GM19372 (cell line): Measurements from ENCODE around the gene TUBGCP2.

Source experiments
- ATAC-seq: cut with Tn5 transposase; IDR thresholded peaks from one replicate; pipeline ENCODE4 v1.9.1; 2021; ENCODE audit warnings: mild to moderate bottlenecking, low read depth, moderate library complexity; ENCODE audit not compliant: unreplicated experiment

Gene TUBGCP2

DNA sequence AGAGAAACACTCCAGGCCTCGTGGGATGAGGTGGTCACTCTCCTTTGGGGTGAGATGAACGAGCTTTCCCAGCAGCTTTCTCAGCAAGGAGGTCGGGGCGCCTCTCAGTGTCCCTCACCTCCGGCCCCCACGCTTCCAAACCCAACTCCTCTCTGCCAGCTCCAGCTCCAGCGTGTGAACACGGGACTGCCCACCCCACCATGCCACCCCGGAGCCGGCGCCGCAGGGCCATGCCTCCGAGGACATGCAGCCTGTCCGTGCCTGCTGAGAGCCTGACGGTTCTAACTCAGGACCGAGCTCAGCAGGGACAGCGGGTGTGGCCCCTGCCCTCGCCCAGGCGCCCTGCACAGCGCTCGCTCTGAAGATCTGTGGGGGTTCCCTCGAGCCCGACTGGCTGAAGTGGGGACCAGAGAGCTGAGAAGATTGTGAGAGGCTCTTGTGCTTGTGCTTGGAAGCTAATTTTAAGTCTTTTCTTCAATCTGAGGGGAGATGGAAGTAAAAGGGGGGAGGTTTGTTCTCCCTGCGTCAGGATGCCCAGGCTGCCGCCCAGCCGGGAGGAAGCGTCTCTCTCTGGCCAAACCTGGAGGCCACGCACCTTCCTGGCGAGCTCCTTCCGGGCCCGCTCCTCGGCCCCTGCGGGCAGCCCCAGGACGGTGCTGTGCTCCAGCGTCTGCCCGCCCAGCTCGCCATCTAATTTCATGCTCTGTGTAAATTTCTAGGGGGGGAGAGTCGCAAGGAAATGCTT lies 26.9 kb downstream of the TUBGCP2 start:
- ATAC-seq, result no peak

DNA sequence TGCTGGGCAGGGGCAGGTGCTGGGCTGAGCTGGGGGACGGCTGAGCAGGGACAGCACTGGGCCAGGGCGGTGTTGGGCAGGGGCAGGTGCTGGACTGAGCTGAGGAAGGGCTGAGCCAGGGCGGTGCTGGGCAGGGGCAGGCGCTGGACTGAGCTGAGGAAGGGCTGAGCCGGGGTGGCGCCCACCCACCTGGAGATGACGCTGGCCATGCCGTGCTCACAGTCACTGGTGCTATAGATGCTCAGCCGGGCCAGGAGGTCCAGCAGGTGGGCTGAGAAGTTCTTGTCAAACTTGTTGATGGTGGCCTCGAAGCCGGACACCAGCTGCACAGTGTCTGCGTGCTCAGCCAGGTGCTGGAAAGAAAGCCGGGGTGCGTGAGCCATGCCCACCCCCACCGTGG lies 27.6 kb downstream of the TUBGCP2 start:
- no peak for ATAC-seq

DNA sequence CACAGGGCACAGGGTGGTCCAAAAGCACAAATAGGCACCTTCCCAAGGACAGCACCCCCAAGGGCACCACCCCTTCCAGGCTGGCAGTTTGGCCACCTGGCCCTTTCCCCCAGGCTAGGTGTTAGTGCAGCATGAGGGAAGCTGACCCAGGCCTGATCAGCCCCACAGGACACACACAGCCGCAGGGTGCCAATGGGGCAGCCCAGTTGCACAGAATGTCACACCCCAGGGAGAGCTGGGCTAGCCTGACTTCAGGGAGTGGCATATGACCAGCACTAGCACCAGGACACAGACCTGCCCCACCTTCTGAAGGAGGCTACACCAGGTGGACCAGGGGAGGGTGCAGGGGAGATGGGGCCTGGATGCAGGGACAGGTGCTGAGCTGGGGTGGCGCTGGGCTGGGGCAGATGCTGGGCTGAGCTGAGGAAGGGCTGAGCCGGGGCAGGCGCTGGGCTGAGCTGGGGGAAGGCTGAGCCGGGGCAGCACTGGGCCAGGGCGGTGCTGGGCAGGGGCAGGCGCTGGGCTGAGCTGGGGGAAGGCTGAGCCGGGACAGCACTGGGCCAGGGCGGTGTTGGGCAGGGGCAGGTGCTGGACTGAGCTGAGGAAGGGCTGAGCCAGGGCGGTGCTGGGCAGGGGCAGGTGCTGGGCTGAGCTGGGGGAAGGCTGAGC lies 28.1 kb downstream of the TUBGCP2 start:
- no peak for ATAC-seq

DNA sequence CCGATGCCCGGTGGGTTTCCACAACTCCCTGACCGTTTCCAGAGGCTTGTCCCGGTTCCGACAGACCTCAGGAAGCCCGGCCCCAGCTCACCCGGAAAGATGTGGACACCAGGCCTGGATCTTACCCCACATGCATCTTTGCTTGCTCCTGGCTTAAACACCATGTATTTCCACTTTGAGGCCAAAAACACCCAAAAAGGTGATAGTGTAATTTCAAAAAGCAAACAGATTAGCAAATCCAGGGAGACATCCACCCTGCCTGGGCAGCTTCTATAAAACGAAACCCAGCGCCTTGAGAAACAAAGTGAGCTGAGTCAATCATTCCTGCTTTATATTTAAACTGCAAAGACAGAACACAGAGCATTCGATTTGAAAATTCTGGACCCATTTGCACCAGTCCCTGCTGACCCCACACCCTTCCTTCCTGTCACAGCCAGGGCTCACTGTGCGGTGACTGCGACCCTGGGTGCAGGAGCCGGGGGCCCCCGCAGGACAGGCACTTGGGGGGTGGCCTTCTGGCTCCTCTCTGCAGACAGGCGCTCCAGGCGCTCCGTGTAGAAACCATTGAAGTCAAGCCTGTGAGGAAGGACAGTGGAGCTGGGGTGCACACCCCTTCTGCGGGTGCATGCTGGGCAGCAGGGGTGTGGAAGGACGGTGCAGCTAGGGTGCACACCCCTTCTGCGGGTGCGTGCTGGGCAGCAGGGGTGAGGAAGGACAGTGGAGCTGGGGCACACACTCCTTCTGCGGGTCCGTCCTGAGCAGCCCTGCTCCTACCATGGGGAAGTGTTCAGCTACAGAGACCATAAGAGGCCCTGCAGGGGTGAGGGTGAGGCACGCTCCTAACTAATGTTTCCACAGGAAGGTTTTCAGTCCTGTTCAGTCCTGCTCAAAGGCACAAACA lies 29.1 kb downstream of the TUBGCP2 start:
- no peak for ATAC-seq

DNA sequence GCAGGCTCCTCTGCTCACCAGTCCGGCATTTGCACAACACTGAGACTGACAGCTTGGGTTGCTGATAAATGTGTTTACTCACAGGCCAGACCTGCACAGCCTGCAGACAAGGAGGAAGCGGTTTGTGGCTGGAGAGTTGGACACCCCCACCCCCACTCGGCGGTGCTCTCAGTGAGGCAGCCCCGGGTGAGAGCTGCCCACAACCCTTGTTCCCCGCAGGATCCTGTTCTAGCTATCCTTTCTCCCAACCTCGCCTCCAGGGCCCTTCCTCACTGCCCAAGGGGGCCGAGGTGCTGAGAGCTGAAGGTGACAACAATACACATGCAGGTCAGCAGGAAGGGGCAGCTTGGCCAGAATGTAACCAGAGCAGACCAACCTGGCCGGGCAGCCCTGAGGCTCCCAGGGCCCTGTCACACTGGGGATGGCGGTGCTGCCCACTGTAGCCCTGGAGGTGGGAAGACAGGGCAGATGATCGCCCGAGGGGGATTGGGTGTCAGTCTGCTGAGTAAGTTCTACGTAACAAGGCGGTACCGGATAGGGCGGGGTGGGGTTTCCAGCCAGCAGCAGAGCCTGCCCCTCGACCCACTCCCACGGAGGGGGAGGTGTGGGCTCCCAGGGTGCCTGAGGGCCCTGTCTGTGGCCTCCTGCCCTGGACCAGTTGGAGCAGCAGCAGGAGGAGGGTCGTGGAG lies 30.0 kb downstream of the TUBGCP2 start:
- ATAC-seq, result peak; percentile 42

DNA sequence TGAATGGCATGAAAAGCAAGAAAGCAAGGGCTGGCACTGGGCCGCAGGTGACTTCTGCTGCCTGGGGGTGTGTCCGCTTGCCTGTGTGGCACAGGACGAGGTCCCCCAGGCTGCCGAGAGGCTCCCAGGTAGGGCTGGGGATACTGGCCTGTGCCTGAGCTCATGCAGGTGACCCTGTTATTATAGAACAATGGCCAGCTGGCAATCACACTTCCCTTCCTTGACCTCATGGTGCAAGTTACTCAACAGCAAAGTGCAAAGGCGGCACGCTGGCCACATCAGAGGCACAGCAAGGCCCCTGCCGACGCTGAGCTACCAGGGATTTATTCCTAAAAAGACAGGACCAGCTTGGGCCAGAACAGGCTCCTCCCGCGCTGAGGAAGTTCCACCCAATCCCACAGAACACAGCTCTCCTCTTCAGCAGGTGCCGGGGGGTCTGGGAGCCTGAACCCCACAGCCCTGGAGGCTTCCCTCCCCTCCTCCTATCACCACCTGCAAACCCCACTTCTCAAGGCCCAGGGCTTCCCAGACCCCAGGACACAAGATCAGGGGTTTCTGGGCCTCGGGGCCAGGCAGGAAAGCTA lies 30.6 kb downstream of the TUBGCP2 start:
- ATAC-seq, result no peak

DNA sequence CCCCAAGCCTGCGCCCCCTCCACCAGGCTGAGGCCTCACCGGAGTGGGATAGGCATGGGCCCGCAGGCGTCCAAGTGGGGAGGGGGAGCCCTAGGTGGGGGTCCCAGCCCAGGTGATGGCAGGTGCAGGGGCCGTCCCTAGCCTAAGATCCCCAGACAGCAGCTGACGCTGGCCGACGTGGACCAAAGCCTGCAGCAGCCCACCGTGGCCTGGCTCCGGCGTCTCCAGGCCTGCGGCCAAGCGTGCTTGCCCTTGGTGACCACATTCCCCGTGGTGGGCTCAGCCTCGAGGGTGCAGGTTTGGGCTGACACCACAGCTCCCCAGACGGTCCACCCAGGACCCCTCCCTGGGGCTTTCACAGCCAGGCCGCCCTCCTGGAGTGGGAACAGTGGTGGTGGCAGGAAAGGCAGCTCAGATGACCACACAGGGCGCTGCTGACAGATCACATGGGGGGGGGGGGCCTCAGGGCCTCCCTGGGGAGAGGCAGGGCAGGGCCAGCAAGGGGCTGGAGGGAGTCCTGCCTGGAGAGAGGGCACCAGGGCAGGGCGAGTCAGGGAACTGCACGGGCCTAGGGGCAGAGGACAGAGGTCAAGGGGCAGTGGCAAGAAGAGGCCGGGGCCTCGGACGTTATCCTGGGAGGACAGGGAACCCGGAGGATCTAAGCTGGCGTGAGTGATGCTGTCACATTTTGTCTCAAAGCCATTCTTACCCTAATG lies 31.2 kb downstream of the TUBGCP2 start:
- no peak for ATAC-seq

DNA sequence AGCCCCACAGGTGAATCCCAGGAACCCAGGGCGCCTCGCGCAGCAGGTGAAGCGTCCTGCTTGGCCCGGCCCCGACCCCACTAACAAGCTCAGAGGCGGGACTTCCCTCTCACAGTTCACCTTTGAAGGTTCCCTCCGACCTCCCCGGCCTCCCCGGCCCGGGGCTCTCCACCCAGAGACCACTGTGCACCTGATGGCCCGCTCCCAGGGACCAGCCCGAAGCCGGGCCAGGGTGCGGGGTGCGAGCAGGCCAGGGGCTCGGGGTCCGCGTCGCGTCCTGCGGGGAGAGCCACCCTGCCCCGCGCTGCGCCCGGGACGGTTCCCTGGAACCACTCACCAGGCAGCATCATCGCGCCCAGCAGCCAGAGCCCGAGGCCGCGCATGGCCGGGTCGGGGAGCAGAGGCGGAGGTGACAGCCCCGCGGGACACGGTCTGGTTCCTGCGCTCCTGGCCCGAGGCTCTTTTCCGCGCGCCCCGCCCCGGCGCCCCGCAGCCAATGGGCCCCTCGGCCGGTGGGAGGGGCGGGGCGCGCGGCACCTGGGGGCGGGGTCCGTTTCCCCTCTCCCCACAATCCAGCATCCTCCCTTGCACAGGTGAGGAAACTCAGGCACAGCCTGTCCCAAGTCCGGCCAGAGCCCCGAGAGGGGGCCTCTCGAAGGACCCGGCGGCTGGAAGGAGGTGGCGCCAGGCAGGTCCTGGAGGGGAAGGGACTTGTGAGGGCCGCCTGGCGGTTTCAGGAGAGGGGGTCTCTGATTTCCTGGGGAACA lies 32.1 kb downstream of the TUBGCP2 start, which contains the start of gene ADAM8:
Gene ADAM8 (minus strand): TSS at position 434 of the 767 bp plus-strand sequence. CDS start 51 bp downstream, at position 383.
- ATAC-seq, result peak; percentile 55

DNA sequence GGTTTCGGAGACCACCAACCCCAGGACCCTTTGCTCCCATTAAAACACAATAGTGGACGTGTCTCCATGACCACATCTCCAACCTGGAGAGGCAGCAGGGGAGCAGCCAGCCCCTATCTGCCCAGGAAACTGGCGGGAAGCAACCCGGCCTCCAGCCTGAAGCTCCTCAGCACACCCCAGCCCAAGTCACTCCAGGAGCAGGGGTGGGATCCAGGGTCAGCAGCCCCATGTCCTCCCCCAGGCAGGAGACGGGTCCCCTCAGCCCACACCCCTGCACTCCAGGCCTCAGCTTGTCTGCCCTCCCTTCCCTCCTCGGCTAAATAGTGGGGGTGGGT lies 32.6 kb downstream of the TUBGCP2 start:
- ATAC-seq, result no peak

DNA sequence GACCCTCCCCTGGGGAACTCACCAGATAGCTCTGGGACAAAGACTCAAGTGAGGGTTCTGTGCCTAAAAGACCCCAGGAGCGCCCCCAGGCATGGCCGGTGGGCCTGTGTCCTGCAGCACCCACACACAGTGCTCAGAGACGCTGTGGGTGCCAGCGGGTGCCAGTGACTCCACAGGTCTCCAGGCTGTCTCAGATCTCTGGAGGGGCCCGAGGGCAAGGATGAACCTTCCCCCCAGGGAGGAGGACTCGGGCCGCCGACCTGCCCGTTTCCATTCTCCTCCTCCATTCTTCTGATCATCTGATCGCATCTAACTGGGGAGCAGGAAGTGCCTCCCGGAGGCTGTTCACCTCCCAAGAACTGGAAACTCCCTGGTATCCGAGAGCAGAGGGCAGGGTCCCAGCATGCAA lies 33.0 kb downstream of the TUBGCP2 start:
- ATAC-seq, result peak; percentile 32

DNA sequence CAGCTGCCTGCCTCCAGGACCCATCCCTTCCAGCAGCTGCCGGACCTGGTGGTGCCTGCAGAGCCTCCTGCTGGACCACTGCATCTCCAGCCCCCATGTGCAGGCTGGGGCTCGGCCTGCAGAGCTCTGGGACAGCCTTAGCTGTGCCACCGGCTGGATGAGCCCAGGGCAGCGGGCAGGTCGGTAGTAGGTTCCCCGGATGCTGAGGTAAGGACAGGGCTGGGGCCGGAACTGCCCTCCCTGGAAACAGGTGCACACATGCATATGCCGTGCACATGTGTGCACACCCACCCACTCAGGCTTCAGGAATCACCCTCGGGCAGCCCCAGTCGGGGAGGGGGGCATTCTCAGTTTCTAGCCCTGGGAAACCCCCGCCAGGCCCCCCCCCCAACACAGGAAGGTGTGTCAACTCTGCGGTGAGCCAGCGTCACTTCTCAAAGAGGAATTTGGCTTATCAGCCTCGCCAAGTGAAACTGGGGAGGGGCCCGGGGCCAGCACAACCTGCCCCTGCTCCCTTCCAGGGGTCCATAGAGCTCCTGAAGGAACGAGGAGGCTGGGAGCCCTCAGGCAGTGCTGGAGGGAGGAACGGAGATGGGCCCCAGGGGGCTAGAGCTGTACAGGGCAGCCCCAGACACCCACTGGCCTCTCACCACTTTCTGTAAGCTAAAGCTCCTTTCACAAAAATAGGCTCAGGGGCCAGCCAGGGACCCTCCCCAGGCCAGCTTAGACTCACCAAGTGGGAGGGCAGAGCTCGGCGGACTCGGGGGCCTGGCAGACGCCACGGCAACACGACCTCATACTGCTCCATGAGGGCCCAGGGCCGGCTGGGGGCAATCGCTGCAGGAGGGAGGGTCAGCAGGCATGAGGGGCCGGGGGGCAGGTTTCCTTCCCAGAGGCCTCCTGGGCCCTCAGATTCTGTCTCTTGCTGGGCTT lies 33.7 kb downstream of the TUBGCP2 start:
- peak; percentile 41 for ATAC-seq

DNA sequence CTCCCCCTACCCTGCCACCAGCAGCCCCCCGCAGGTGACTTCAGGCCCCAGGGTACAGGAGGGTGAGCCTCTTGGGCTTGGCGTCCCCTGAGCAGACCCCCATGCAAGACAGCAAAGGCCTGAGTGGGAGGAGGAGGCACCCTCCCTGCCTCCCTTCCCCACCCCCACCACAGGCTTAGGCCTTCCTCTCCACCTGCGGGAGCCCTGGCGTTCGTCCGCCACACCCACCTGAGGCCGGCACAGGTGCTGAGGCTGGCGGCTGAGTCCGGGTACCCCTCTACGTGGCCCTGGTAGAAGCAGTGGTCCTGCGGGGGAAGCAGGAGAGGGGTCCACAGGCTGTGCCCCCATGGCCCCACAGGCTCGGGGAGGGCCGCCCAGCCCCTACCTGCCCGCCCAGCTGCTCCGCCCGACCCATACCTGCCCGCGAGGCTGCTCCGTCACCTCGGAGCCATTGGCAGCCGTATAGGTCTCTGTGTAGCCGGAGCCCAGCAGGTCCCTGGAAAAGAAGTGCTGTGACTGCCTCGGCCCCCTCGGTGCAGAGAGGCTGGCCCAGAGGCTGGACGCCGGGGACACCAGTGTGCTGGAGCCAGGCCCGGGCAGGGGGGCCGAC lies 35.0 kb downstream of the TUBGCP2 start:
- no peak for ATAC-seq

DNA sequence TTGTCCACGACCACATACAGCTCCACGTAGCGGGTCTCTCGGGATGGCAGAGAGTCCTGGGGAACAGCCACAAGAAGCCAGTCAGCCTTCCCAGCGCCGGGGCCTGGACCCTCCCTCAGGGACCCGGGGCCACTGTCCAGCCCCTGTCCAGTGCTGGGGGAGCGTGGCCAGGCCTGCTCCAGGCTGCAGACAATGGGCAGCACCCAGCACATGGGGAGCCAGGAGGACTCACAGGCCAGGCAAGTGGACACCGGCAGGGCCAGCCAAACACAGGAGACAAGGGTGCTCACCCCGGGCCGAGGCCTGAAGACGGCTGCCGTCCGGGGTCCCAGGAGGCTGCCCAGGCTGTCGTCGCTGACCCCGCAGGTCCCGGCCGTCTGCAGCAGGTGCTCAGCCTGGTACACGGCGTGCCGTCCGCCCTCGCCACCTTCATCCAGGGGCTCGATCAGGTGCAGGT lies 35.7 kb downstream of the TUBGCP2 start:
- ATAC-seq, result no peak

DNA sequence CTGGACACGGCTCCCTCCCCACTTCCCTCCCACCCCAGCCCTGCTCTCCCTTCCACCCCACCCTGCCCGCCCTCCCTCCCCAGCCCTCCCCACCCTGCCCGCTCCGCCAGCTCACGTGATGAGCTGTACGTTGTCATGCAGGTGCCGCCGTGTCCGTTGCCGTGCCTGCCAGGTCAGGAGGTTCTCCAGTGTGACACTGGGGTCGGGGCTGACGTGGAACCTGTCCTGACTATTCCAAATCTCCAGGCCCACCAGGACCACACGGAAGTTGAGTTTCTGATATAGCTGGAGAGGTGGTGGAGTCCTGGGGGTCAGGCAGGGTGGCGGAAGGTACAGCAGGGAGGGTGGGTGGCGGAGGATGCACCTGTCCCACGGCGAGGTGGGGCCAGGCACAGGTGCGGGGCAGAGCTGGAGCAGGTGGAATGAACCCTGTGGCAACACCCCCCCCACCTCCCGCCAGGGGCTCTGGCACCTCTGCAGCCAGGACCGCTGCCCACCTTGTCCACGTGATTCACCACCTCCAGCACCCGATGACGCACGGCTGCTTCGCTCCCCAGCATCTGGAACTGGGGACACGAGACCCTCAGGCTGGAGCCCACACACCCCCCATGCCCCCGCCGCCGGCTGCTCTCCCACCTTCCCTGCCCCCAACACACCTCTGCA lies 36.2 kb downstream of the TUBGCP2 start:
- ATAC-seq, result no peak

DNA sequence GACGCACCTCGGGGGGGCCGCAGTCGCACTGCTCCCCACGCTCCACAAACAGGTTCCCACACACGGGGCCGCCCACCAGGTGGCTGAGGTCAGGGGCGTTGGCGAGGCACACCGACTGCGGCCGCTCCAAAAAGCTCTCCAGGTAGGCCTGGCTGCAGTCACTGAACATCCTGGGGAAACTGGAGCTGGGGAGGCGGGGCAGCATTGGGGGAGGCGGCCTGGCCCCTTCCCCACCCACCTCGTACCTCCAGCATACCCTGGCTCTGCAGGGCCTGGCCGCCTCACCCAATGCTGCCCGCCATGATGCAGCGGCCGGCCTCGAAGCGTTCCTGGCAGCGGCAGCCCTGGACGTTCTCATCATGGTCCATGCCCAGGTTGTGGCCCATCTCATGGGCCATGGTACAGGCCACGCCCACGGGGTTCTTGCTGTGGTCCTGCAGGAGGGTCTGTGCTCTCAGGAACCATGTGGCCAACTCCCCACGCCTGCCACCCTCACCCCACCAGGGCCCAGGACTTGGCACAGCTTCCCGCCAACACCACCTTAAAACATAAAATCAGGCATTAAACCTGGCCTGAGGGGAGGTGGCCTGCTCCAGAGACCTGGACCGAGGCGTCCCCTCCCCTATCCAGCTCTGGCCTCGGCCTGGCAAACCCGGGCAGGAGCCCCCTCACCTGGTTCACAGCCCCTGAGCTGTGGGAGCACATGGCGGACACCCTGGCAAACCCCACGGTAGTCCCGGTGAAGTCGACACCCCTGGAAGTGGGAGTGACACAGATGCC lies 37.0 kb downstream of the TUBGCP2 start:
- no peak for ATAC-seq

DNA sequence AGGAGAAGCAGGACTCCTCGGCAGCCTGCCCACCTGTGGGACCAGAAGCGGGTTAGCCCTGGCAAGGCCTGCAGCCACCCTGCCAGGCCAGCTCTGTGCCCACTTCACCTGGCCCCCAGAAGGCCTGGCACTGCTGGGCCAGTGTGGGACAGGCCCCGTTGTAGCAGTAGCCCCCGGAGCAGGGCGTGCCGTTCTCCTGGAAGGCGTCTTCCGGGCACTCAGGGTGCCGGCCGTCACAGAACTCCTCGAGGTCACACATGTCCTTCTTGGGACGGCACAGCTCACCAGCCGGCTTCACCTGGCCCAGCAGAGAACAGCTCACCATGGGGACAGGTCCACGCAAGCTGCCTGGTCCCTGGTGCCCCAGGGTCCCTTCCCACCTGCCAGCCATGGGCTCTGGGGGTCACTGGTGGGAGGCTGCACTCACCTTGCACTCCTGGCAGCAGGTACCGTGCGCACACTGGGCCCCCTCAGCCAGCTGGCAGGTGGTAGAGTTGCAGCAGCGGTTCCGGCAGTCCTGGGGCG lies 37.8 kb downstream of the TUBGCP2 start:
- ATAC-seq, result no peak
